Smooth muscle cell (in vitro differentiated cells): Measurements from ENCODE around the gene HEATR5A. TPM values are rescaled to one million over a fixed set of nuclear protein-coding genes. Genes with fewer than 3 reads are reported as not detected.

Source experiments
- DNase-seq: peaks from one replicate; lab custom pipeline; 2025; ENCODE audit not compliant: unreplicated experiment; lab: John Stamatoyannopoulos, UW
- H2AFZ ChIP-seq: fragments of 200-600 bp; sonication (generic); 2 replicates; pipeline ENCODE4 v1.6.0; 2016; ENCODE audit warnings: antibody characterized with exemption, low read depth, mild to moderate bottlenecking
- H3F3A ChIP-seq: fragments of 200-600 bp; sonication (generic); 2 replicates; pipeline ENCODE4 v1.6.0; 2017; ENCODE audit warnings: antibody characterized with exemption, low read depth
- H3K27ac ChIP-seq: fragments of 200-600 bp; sonication (generic); 2 replicates; pipeline ENCODE4 v1.5.1; 2016; ENCODE audit warnings: low read depth, mild to moderate bottlenecking
- H3K27me3 ChIP-seq: fragments of 200-600 bp; sonication (generic); 2 replicates; pipeline ENCODE4 v1.6.1; 2016; ENCODE audit warnings: low read depth, mild to moderate bottlenecking
- H3K36me3 ChIP-seq: fragments of 200-600 bp; sonication (generic); 2 replicates; pipeline ENCODE4 v1.5.1; 2016; ENCODE audit warnings: low read depth
- H3K4me1 ChIP-seq: fragments of 200-600 bp; sonication (generic); 2 replicates; pipeline ENCODE4 v1.5.1; 2016; ENCODE audit warnings: low read depth
- H3K4me2 ChIP-seq: fragments of 200-600 bp; sonication (generic); 2 replicates; pipeline ENCODE4 v1.6.0; 2016; ENCODE audit warnings: mild to moderate bottlenecking
- H3K4me3 ChIP-seq: fragments of 200-600 bp; sonication (generic); 2 replicates; pipeline ENCODE4 v1.5.1; 2016; ENCODE audit warnings: mild to moderate bottlenecking
- H3K79me2 ChIP-seq: fragments of 200-600 bp; sonication (generic); 2 replicates; pipeline ENCODE4 v1.6.0; 2016; ENCODE audit warnings: low read depth, mild to moderate bottlenecking
- H3K9ac ChIP-seq: fragments of 200-600 bp; sonication (generic); 2 replicates; pipeline ENCODE4 v1.6.0; 2016; ENCODE audit warnings: low read depth
- H3K9me3 ChIP-seq: fragments of 200-600 bp; sonication (generic); replicated peaks from 2 replicates; pipeline ENCODE4 v1.5.1; 2016; ENCODE audit warnings: low read depth
- H4K20me1 ChIP-seq: fragments of 200-600 bp; sonication (generic); 2 replicates; pipeline ENCODE4 v1.6.0; 2016; ENCODE audit warnings: low read depth
- WGBS: methylation state at CpG from one replicate; pipeline ENCODE4 v1.1.7; 2016; ENCODE audit warnings: low lambda C conversion rate; 5-methylcytosine and 5-hydroxymethylcytosine counted together
- polyA plus RNA-seq: library from polyadenylated mRNA; unstranded; fragments of >200 nt; fragmentation: Nextera tagmentation; extraction: Ambion mirVana; gene quantifications from 2 replicates; pipeline ENCODE4 v1.2.1, GENCODE V29; 2016
- total RNA-seq: library from RNA; depleted of rRNA; stranded (reverse); fragments of >200 nt; gene quantifications from 2 replicates; pipeline ENCODE4 v1.2.3, GENCODE V29; 2014
- TF ChIP-seq, protein P1 (sequence below): fragments of 200-600 bp; sonication (generic); IDR thresholded peaks from 2 replicates; pipeline ENCODE4 v1.5.1; 2017; ENCODE audit warnings: borderline replicate concordance, mild to moderate bottlenecking, antibody characterized with exemption; ENCODE audit not compliant: insufficient read depth, poor library complexity, severe bottlenecking

HEATR5A gene
- total and polyA plus RNA-seq, 2 experiments from 2014 or later = 28.5 to 49.8 TPM

DNA sequence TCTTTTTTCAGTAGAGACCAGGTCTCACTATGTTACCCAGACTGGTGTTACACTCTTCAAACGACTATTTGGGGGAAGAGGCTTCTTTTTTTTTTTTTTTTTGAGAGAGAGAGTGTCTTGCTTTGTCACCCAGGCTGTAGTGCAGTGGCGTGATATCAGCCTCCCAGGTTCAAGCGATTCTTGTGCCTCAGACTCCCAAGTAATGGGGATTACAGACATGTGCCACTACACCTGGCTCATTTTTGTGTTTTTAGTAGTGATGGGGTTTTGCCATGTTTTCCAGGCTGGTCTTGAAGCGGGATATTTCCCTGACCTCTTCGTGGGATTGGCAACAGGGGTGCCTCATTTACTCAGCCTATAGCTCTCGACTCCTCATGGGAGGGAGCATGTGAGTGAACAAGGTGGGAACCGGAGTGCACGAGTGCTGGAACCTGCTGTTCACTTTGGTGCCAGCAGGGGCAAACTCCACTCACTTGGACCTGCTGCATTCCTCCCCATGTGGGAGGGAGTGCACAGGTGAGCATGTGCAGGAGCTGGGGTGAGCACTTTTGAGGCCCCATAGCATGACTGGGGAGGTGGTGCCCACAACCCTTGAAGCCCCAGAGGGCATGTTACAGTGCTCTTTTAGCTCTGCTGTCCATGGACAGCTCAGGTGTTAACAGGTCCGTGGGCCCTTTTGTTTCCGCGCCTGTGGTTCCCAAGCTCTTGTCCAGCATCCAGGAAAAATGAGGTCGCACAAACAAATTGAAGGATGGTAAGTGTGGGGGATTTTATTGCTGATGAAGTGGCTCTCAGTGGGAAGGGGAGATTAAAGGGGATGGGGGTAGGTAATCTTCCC, 133.7 kb downstream of the HEATR5A start:
- Histone ChIP-seq H2AFZ (no peak overlapping the region), H3K9ac (no peak overlapping the region), H3K4me3 (no peak overlapping the region), H3K36me3 (no peaks in the 10 kb centered on the region), H3K4me2 (no peak overlapping the region), H3K79me2 (no peaks in the 10 kb centered on the region), H3K27me3 (no peaks in the 10 kb centered on the region), H4K20me1 (no peaks in the 10 kb centered on the region), H3F3A (no peaks in the 10 kb centered on the region), H3K27ac (no peak overlapping the region), H3K9me3 (no peaks in the 10 kb centered on the region), H3K4me1 (no peaks in the 10 kb centered on the region)
- TF ChIP-seq, protein P1, sequence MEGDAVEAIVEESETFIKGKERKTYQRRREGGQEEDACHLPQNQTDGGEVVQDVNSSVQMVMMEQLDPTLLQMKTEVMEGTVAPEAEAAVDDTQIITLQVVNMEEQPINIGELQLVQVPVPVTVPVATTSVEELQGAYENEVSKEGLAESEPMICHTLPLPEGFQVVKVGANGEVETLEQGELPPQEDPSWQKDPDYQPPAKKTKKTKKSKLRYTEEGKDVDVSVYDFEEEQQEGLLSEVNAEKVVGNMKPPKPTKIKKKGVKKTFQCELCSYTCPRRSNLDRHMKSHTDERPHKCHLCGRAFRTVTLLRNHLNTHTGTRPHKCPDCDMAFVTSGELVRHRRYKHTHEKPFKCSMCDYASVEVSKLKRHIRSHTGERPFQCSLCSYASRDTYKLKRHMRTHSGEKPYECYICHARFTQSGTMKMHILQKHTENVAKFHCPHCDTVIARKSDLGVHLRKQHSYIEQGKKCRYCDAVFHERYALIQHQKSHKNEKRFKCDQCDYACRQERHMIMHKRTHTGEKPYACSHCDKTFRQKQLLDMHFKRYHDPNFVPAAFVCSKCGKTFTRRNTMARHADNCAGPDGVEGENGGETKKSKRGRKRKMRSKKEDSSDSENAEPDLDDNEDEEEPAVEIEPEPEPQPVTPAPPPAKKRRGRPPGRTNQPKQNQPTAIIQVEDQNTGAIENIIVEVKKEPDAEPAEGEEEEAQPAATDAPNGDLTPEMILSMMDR = peak; percentile 20
- DNase-seq = no peak
- 91% methylated on average over 12 of the region's 12 CpGs for WGBS

DNA sequence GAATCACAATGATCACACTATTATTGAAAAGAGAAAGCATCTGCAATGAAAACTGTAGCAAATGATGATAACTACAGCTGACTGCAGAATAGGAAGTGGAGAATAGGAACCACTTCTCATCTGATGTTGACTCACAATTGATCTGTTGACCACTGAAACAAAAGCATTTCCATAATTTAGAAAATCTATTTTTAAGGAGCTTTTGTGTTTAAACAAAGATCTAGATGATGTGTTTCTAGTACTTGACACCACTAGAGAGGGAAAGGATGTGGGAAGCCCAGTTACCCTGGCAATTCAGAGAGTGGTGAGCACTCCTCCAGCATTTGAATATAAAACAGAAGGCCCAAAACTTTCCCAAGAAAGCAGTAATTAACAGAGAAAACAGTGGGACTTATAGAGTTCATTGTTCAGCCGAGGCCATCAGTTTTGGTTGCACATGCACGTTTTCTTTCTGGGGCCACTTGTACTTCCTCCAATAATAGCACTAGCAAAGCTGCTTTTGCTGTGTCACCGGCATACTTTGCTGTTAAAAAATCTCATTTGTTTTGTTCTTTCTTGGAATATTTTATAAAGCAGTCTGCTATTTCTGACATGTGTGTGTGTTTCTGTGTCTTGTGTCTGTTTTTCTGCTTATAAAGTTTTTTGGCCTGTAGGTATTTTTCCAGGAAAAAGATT, 136.6 kb downstream of the HEATR5A start:
- Histone ChIP-seq H3K9me3 (peaks cover 3% of the 10 kb centered on the region), H3K79me2 (no peaks in the 10 kb centered on the region), H3K4me3 (no peak overlapping the region), H3K27me3 (no peaks in the 10 kb centered on the region), H3K4me2 (no peak overlapping the region), H3K36me3 (no peaks in the 10 kb centered on the region), H3K27ac (no peak overlapping the region), H3F3A (no peaks in the 10 kb centered on the region), H2AFZ (no peak overlapping the region), H3K9ac (no peak overlapping the region), H3K4me1 (no peaks in the 10 kb centered on the region), H4K20me1 (no peaks in the 10 kb centered on the region)
- no peak for DNase-seq
- TF ChIP-seq, protein P1 = no peak
- WGBS = 92% methylated on average over 3 of the region's 3 CpGs

DNA sequence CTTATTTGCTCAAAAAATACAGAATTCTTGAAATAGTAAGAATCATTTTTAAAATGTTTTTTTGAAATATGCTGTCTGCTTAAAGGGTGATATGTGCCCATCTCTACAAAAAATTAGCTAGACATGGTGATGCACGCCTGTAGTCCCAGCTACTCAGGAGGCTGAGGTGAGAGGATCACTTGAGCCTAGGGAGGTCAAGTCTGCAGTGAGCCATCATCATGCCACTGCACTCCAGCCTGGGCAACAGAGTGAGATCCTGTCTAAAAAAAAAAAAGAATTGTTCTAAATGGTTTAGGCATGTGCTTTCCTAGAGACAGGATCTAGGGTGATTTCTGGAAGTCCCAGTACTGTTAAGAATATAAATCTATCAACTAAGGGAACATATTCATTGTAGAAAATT, 137.2 kb downstream of the HEATR5A start:
- Histone ChIP-seq H3F3A (no peaks in the 10 kb centered on the region), H3K27ac (no peak overlapping the region), H3K9ac (no peak overlapping the region), H3K27me3 (no peaks in the 10 kb centered on the region), H3K4me3 (no peak overlapping the region), H2AFZ (no peak overlapping the region), H4K20me1 (no peaks in the 10 kb centered on the region), H3K79me2 (no peaks in the 10 kb centered on the region), H3K36me3 (no peaks in the 10 kb centered on the region), H3K4me1 (no peaks in the 10 kb centered on the region), H3K9me3 (peaks cover 7% of the 10 kb centered on the region), H3K4me2 (no peak overlapping the region)
- WGBS = 97% methylated on average over 1 of the region's 1 CpG
- TF ChIP-seq, protein P1 = no peak
- no peak for DNase-seq
